H54 (cell line): ENCODE results near the gene ATP6V1B1.

Source experiments
- DNase-seq: peaks from one replicate; pipeline ENCODE4 v3.0.0; 2011; ENCODE audit warnings: low spot score, mixed read lengths; ENCODE audit not compliant: insufficient read length
- FAIRE-seq: peaks from 3 replicates; lab custom pipeline; 2011; peaks lifted over from hg19 to GRCh38; lab: Jason Lieb, UNC
- POLR2A ChIP-seq: IDR thresholded peaks from 2 replicates; pipeline ENCODE4 v1.6.1; 2011; ENCODE audit warnings: low read depth, mild to moderate bottlenecking, low read length

ATP6V1B1 gene

DNA sequence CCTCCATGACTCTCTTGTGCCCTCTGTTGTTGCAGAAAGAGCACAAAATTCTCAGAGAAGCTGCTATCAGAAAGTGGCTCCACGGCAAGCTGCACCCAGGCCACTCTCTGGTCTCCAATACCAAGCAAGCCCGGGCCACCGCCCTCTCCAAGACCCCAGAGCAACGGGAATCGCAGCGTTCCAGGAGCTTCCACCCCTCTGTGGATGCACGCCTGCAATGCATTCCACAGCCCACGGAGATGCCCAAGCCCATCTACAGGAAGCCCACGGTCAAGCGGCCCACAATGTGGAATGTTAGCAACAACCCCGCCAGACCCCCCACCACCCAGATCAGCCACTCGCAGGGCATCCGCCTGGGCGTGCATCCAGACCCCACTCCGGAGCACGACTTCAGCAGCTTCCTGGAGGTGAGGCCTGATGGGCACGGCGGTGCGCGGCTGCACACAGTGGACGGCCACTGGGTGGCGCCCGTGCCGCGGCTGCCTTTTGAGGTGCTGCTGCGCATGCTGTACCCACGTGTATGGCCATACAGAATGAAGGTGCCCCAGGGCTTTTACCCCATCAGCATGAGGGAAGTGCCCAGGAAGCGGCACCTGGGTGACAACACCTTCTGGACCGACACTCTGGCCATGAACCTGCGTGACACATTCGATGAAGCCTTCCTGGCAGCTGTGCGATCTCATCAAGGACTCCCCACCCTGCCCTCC lies 49.0 kb downstream of the ATP6V1B1 start:
- no peak for TF ChIP-seq POLR2A
- FAIRE-seq (no peak), DNase-seq (no peak)

DNA sequence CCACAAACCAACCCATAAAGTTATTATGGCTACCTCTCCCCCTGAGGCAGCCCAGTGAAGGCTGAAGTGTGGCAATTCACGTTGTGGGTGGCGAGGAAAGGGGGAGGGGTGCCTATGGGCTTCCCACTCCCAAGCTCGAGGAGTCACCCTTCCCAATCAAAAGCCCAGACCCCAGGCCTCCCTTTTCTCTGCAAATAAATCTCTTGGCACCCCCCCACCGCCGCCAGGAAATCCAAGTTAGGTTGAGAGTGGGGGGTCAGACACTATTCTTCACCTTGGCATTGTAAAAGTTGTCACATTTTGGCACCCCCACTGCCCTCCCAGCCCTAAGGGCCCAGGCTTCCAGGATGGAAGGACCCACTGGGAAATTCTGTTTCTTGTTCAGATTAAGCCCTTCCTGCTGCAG lies 49.6 kb downstream of the ATP6V1B1 start:
- FAIRE-seq (no peak), DNase-seq (no peak)
- no peak for TF ChIP-seq POLR2A

DNA sequence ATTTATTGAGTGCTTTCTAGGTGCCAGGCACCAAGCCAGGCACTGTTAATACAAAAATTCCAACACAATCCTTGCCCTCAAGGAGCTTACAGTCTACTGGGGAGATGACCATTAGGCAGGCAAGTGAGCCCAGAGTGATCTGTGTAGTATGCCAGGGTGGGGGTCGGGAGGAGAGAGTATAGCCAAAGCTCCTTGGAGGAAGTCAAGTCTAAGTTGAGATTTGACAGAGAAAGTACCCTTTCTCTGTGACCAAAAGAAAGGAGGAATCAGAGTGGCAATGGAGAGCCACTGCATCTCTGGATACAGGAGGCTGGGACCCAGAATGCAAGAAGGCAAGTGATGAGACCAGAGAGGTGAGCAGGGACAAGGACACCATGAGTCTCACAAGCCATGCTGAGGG lies 50.3 kb downstream of the ATP6V1B1 start:
- no peak for FAIRE-seq
- TF ChIP-seq POLR2A: no peak
- DNase-seq: no peak

DNA sequence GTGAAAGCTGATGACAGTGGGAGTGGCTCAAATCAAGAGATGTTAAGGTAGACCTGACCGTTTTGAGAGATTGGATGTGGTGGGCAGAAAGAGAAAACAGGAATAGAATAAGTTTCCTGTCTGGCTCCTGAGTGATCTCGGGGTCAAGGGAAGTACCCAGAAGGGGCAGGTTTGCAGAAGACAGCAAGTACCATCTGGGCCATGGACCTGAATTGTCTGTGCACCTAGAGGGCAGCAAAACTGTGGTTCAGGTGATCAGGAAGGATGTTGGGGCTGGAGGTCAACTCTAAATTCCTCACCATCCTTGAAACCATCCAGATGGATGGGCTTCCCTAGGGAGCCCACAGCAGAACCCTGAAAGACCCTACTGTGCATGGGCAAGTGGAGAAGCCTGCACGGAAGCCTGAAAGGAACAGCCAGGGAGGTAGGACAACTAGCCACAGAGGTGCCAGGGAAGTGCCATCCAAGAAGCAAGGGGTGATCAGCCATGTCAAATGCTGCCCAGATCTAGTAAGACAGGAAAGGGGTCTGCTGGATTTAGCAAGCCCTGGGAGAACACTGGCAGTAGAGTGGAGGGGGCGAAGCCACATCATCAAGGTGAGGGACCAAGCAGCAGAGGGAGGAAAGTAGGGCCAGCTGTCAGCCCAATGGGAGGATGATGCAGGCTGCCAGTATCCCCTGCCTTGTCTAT lies 50.9 kb downstream of the ATP6V1B1 start:
- no peak for TF ChIP-seq POLR2A
- FAIRE-seq: no peak
- no peak for DNase-seq

DNA sequence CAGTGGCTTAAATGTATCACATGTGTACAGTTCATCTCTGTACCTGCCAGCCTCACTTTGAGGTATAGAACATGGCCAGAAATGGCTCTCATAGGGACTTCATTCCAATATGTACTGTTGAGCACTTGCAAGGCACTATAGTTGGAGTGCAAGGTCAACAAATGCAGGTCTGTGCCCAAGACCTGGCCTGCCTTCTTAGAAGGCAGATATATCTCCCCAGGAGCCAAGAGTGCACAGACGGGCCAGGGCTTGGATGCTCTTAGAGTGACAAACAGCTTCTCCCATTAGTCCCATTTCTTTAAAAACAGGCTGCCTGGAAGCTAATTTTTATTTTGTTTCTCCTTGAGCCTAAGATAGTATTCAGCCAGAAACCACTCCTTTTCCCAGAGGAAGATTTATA lies 51.7 kb downstream of the ATP6V1B1 start:
- DNase-seq (no peak), FAIRE-seq (no peak)
- no peak for TF ChIP-seq POLR2A

DNA sequence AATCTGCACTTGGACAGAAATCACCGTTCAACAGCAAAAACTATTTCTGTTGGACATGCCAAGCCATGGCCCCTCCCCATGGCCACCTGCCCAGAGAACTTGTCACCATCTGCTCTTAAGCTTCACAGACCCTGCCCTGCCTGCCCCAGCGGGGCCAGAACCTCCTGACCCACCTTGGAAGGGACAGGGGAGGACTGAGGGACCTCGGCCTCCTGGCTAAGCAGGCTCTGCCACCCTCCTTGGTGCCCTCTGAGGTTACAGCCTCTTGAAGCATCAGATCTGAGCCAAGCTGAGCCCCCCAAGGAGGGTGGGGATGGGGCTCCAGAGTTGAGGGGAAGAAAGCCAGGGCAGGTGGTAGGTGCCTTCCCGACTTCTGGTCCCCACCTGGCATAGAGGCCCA lies 52.5 kb downstream of the ATP6V1B1 start:
- FAIRE-seq: no peak
- TF ChIP-seq POLR2A: no peak
- DNase-seq: no peak

DNA sequence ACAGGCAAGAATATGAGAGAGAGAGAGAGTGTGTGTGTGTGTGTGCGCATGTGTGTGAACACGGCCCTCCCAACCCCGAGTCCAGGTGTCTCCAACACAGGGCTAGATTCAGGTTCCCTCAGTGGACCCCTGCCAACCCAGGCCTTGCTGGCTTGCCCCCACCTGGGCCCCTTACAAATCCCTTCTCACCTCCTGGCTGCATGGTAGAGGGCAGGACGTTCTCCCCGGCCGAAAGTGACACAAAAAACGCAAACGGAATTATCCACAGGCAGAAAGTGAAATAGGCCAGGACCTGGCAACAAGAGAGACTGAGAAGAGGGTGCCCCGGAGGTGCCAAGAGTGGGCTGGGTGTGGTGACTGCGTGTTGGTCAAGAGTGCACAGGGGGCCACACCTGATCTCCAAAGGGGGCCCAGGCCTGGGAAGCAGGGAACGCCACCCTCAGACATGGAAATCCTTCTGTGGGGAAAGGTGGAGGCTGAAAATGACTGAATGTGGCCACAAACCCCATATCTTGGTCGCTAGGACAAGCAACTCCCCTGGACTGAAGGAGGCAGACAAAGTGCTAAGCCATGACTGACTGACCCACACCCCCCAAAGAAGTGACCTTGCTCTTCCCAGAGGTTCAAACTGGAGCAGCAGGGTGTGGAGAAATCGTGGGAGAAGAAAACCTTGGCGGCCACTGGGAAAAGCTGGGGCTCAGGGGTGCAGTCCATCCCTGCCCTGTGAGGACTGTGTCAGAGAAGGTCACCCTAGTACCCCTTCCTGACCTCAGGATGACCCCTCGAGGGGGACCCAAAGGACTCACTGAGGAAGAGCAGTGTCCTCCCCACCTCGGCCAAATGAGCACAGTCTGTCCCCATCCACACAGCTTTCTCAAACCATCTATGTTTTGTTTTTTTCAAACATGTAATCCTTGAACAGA lies 53.3 kb downstream of the ATP6V1B1 start:
- FAIRE-seq (no peak), DNase-seq (no peak)
- TF ChIP-seq POLR2A: no peak

DNA sequence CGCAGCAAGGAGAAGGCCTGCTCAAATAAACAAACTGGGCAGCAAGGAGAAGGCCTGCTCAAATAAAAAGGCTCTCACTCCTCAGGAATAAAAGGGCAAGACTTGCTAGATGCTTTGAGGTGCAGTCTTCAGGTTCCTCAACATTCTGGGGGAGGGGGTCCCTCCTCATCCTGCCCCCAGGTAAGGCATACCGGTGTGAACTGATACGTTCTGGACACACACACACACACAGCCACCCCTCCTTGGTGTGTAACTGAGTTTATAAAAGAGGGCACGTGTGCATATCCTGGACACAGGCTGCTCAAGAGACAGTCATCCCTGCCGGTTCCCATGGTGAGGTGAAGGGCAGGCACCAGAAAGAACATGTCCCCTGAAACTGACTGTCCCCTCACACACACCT lies 54.5 kb downstream of the ATP6V1B1 start:
- FAIRE-seq (no peak), DNase-seq (no peak)
- no peak for TF ChIP-seq POLR2A

DNA sequence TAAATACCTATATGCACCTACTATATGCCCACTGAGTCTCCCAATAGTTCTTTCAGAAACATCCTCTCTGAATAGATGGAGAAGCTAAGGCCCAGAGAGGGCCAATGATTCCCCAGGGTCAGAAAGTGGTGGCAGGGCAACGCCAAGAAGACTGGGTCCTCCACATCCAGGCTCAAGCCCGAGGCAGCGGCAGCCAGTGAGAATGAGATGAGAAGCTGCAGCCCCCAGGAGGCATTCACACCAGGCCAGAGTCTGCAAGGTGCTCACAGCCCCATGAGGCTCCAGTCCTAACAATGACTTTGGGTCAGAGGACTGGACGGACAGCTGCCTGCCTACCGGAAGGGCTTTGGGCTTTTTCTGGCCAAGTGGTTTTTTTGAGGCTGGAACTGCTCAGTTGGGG lies 55.4 kb downstream of the ATP6V1B1 start:
- DNase-seq (no peak), FAIRE-seq (no peak)
- no peak for TF ChIP-seq POLR2A

DNA sequence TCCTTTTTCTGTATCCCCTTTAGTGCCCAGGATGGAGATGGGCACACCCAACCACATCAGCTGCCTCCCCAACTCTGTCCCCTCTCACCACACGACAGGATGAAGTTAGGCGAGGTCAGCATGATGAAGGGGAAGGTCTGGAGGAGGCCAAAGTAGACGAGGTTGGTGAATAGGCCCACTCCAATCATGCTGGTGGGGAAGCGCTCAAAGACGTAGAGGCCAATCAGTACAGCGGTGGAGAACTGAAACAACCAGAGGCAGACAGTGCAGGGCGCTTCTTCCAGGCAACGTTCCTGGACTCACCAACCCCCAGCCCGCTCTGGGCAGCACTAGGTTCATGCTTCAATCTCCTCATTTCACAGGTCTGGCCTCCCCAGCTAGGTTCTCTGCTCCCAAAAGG lies 56.0 kb downstream of the ATP6V1B1 start:
- no peak for FAIRE-seq
- DNase-seq: no peak
- TF ChIP-seq POLR2A: no peak

DNA sequence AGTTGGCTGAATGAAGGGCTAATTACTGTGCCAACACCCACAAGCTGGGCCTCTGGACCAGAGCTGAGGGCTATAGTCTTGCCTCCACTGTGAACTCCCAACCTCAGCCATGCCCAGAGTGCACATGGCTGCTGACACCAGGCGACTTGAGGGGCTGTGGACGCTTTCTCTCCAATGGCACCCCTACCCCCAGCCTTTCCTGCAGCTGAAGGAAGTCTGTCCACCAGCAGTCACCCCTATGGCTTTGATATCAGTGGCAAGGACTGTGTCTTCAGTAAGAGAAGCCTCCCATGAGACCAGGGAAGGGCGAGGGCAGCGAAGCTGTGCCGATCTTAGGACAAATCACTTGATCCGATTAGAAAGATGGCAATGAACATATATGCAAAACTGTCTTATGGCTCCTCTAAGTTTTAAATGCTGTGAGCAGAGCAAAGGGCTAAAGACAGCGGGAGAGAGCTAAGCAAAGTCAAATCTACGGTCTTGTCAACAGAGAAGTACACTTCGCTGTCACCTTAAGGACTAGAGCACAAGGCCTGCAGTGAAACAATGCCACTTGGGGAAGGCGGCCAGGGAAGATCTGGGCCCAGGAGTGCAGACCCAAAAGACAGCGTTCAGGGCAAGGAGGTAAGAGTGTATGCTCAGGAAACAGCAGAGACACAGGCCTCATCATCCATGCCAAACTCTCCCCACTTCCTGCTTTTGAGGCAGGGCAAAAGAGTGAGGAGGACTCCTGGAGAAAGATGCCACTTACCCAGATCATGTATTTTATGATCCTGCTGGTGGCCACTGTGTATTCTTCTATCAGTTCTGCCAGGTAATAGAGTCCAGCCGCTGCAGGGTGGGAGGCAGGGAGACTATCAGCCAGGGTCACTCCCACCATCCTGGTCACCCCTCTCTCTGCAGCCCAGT lies 57.5 kb downstream of the ATP6V1B1 start:
- DNase-seq: no peak
- FAIRE-seq: no peak
- TF ChIP-seq POLR2A: no peak

DNA sequence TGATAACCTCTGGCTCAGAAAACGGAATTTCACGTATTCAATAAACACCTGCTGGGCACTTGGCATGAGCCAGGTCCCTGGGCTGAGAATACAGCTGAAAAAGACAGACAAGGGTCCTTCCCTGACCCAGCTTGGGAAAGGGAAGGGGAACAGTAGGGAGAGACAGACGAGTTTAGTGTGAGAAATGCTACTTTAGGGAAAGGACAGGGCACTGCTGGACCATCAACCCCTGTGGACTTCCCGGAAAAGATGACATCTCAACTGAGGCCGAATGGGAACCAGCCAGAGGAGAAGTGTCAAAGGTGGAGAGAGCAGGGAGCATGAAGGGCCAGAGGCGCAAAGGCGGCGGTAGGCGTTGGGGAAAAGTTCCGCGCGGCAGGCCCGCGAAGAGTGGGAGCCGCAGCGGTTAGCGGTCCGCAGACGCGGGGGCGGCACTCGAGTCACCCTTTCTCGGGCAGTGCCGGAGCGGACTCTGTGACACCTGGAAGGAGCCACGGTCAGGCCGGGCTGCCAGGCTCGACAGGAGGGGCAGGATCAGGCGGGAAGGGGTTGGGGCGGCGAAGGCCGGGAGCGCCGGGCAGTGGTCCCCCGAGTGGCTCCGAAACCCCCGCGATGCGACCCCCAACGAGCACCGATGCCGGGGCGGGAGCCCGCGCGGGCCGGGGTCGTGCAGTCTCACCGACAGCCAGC lies 58.5 kb downstream of the ATP6V1B1 start:
- FAIRE-seq (no peak), DNase-seq (no peak)
- TF ChIP-seq POLR2A: no peak
